Colonic mucosa (tissue), 4 donors: ENCODE data around the gene FHAD1. TPM values are rescaled to one million over a fixed set of nuclear protein-coding genes. Genes with fewer than 3 reads are reported as not detected.
"Not testable (repeated sequence)": the region's sequence is repeated elsewhere in the genome, so short reads cannot be mapped to it uniquely, and the experiment has no call there.

ENCODE experiments used
- DNase-seq: peaks from one replicate; pipeline ENCODE4 v3.0.0-alpha.2; 2020
- H3K27ac ChIP-seq: fragments of 200-600 bp; one replicate; pipeline ENCODE4 v1.8.0; 2021
- H3K27me3 ChIP-seq: fragments of 200-600 bp; one replicate; pipeline ENCODE4 v1.8.0; 2021
- H3K36me3 ChIP-seq: fragments of 200-600 bp; one replicate; pipeline ENCODE4 v1.8.0; 2021
- H3K4me1 ChIP-seq: fragments of 200-600 bp; one replicate; pipeline ENCODE4 v1.8.0; 2021; ENCODE audit warnings: mild to moderate bottlenecking
- H3K4me3 ChIP-seq: fragments of 200-600 bp; one replicate; pipeline ENCODE4 v1.8.0; 2021
- H3K9ac ChIP-seq, 2 donors: one replicate each; pipeline ENCODE4 v1.7.0; 2013; ENCODE audit warnings: control low read depth in 2 of 2, low read depth in 2 of 2, low read length in 2 of 2
- H3K9me3 ChIP-seq: fragments of 200-600 bp; one replicate; pipeline ENCODE4 v1.8.0; 2021
- intact Hi-C: fragments of 100-400 bp; cut with DNase I; formaldehyde crosslinking; loops from one replicate; pipeline ENCODE4 v1.14.1; 2022
- total RNA-seq, 2 donors: library from RNA; stranded (reverse); fragmentation: NEBNext Ultra II Directional in 1 of 2; extraction: Animal tissue kit (Norgen Biotek cat#: 25700) in 1 of 2; gene quantifications; one replicate each; pipeline ENCODE4 v1.2.1, GENCODE V29; 2021
- TF ChIP-seq, protein P1 (sequence below): fragments of 200-600 bp; IDR thresholded peaks from one replicate; pipeline ENCODE4 v1.8.0; 2022; ENCODE audit warnings: antibody characterized with exemption, mild to moderate bottlenecking
- donor health status: healthy.
- donor health status: DM: no; HTN: no; CAD: no.
- donor health status: DM: no; HTN: no; CAD: no.

FHAD1 gene
- total RNA-seq, 2 donors from 2014 or later, result 1.5 to 1.8 TPM

DNA sequence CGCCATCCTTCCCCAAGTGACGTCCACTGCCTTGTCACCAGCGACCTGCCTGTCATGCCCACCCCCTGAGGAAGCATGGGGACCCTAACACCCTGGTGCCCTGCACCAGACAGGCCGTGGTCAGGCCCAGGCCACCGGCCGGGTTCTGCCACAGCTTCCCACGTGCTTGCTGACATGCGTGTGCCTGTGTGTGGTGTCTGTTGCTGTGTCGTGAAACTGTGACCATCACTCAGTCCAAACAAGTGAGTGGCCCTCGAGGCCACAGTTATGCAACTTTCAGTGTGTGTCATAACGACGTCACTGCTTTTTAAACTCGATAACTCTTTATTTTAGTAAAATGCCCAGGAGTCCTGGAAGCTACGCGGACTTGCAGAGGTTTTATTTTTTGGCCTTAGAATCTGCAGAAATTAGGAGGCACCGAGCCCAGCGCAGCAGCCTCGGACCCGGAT, 182.7 kb downstream of the FHAD1 start:
- Histone ChIP-seq H3K4me1 (peaks cover 20% of the 10 kb centered on the region), H3K9ac (peak overlapping the region in 1 of 2 donors; percentile 3), H3K9me3 (no peaks in the 10 kb centered on the region), H3K27me3 (no peaks in the 10 kb centered on the region), H3K4me3 (no peak overlapping the region), H3K36me3 (peaks cover 7% of the 10 kb centered on the region), H3K27ac (no peak overlapping the region)
- intact Hi-C loops, result loop anchor here (2.0 to 10.0 kb wide), 2 partner anchors 107 to 305 kb away; no protein-coding TSS in a partner anchor
- TF ChIP-seq, protein P1, sequence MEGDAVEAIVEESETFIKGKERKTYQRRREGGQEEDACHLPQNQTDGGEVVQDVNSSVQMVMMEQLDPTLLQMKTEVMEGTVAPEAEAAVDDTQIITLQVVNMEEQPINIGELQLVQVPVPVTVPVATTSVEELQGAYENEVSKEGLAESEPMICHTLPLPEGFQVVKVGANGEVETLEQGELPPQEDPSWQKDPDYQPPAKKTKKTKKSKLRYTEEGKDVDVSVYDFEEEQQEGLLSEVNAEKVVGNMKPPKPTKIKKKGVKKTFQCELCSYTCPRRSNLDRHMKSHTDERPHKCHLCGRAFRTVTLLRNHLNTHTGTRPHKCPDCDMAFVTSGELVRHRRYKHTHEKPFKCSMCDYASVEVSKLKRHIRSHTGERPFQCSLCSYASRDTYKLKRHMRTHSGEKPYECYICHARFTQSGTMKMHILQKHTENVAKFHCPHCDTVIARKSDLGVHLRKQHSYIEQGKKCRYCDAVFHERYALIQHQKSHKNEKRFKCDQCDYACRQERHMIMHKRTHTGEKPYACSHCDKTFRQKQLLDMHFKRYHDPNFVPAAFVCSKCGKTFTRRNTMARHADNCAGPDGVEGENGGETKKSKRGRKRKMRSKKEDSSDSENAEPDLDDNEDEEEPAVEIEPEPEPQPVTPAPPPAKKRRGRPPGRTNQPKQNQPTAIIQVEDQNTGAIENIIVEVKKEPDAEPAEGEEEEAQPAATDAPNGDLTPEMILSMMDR, result no peak
- DNase-seq, result no peak

DNA sequence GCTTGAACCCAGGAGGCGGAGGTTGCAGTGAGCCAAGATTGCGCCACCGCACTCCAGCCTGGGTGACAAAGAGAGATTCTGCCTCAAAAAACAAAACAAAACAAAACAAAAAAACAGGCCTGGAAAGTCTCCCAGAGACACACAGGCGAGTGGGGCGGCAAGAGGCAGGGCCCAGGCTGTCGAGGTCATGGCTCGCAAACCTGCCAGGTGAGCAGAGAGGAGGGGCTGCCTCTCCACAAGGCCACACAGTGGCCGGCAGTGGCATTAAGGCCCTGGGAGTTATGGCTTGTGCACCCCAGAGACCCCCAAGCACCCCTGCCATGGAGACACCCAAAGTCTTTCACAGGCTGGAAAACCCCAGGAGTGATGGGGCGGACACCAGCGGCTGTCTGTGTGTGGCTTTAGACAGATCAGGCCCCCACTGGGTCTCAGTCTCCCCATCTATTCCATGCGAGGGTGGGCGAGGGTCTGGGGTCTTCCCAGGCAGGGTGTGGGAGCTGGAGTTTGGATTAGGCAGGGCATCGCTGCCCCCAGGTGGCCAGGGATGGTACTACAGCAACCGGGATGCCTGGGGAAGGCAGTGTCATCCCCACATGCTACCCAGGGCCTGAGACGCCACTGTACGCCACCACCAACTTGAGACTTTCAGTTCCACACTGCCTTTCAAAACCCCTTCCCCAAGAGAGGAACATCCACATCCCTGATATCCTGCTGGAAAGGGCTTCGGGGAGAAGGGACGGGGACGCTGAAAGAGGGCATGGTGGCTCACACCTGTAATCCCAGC, 184.0 kb downstream of the FHAD1 start:
- Histone ChIP-seq H3K36me3 (no peaks in the 10 kb centered on the region), H3K27ac (no peak overlapping the region), H3K9ac (no peak overlapping the region), H3K4me1 (peaks cover 8% of the 10 kb centered on the region), H3K9me3 (no peaks in the 10 kb centered on the region), H3K4me3 (no peak overlapping the region), H3K27me3 (no peaks in the 10 kb centered on the region)
- DNase-seq, result peak; percentile 86
- TF ChIP-seq, protein P1, result peak; percentile 94
- intact Hi-C loops, result loop anchor here (2.0 to 10.0 kb wide), 2 partner anchors 108 to 306 kb away; no protein-coding TSS in a partner anchor

DNA sequence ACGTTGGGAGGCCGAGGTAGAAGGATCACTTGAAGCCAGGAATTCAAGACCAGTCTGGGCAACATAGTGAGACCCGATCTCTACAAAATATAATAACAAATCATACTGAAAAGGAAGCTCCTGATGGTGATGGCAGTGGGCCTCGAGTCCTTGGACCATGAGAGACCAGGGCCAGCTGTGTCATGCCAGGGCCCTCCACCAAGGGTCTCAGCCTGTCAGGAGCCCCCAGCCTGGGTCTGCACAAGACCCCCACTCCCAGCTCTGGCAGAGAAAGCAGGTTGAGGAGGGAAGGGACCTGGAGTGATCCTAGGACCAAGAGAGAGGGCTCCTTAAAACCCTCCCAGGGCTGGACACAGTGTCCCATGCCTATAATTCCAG, 184.5 kb downstream of the FHAD1 start:
- TF ChIP-seq, protein P1, result no peak

DNA sequence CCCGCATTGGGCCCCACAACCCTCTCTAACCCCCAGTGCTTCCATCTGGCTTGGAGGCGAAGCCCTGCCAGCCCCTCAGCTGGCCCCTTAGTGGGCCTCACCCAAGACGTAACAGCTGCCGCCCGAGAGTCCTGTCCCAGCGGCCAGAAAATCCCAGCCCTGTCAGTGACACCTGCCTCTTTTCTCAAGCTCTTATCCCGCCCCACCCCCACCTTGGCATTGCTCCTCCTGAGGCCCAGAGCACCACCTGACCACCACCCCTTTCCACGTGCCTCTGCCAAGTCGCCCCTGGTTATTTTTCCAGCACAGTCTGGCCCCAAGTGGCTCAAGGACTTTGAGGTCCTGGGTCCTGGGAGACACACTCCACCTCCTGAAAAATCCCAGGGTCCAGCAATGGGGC, 185.3 kb downstream of the FHAD1 start:
- Histone ChIP-seq H3K9ac (no peak overlapping the region), H3K27ac (no peak overlapping the region), H3K4me1 (peaks cover 2% of the 10 kb centered on the region), H3K36me3 (no peaks in the 10 kb centered on the region), H3K4me3 (no peak overlapping the region), H3K9me3 (no peaks in the 10 kb centered on the region), H3K27me3 (no peaks in the 10 kb centered on the region)
- intact Hi-C loops, result loop anchor here (10.0 kb wide), 1 partner anchor 308 kb away; no protein-coding TSS in a partner anchor
- TF ChIP-seq, protein P1, result no peak
- DNase-seq, result peak; percentile 50

More for the DNA sequence above, 184.5 kb downstream of the FHAD1 start:
- no peaks in the 10 kb centered on the region for H3K36me3 ChIP-seq
- no peak for DNase-seq
- no peak overlapping the region for H3K4me3 ChIP-seq
- H3K27ac ChIP-seq, result no peak overlapping the region
- H3K9me3 ChIP-seq, result no peaks in the 10 kb centered on the region
- H3K9ac ChIP-seq, result no peak overlapping the region
- peaks cover 6% of the 10 kb centered on the region for H3K4me1 ChIP-seq
- intact Hi-C loops, result loop anchor here (2.0 to 10.0 kb wide), 2 partner anchors 109 to 307 kb away; no protein-coding TSS in a partner anchor
- H3K27me3 ChIP-seq, result no peaks in the 10 kb centered on the region

DNA sequence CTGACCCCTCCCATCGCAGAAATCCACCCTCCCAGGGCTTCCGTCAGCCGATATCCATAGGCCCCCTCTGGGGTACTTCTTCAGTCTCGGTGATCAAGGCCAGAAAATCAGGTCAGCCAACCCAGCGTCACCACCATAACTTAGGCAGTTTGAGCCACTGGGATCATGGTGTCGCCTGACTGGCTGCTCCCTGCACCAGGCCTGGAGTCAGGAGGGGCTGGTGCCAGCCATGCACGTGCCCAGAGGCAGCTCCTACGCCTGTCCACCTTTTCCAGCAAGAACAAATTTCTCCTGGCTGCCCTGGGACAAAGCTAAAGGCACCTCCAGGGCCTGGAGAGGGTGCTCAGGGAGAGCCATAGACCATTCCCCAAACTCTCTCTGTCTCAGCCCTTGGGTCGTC, 186.4 kb downstream of the FHAD1 start:
- no peak overlapping the region for H3K27ac ChIP-seq
- TF ChIP-seq, protein P1, result no peak
- no peaks in the 10 kb centered on the region for H3K27me3 ChIP-seq
- no peak overlapping the region for H3K9ac ChIP-seq
- H3K9me3 ChIP-seq, result no peaks in the 10 kb centered on the region
- H3K4me1 ChIP-seq, result no peaks in the 10 kb centered on the region
- no peak for DNase-seq
- intact Hi-C loops, result loop anchor here (10.0 kb wide), 1 partner anchor 309 kb away; no protein-coding TSS in a partner anchor
- no peaks in the 10 kb centered on the region for H3K36me3 ChIP-seq
- no peak overlapping the region for H3K4me3 ChIP-seq

DNA sequence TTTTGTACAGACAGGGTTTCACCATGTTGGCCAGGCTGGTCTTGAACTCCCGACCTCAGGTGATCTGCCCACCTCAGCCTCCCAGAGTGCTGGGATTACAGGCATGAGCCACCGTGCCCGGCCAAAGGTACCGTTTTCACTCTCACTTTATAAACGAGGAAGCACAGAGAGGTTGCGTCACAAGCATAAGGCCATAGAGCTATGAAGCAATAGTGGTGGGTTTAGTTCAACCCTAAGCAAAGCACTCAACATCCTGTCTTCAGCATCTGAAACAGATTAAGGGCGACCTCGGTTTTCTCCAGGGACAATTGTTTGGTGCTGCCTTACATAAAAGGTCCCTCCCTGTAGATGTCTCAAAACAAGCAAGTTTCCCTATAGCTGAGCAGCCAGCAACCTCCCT, 187.7 kb downstream of the FHAD1 start:
- not testable (repeated sequence) for DNase-seq

More for the DNA sequence above, 187.7 kb downstream of the FHAD1 start:
- not testable (repeated sequence) for H3K9ac ChIP-seq, H3K27ac ChIP-seq, H3K4me1 ChIP-seq, H3K4me3 ChIP-seq, H3K36me3 ChIP-seq, H3K9me3 ChIP-seq, H3K27me3 ChIP-seq
- intact Hi-C loops, result loop anchor here (10.0 kb wide), 1 partner anchor 310 kb away; no protein-coding TSS in a partner anchor
